T-cell (primary cell): ENCODE data around the gene TCEAL2. TPM values are rescaled to one million over a fixed set of nuclear protein-coding genes. Genes with fewer than 3 reads are reported as not detected.
"Not testable (repeated sequence)": the region's sequence is repeated elsewhere in the genome, so short reads cannot be mapped to it uniquely, and the experiment has no call there.

Experiments used
- ATAC-seq, 4 experiments: fragments of 200-7000 bp in 3 of 4; fragments of 150-1000 bp in 1 of 4; cut with Tn5 transposase; replicated peaks in 1 of 4; 1 replicate in 3 of 4; 2 replicates in 1 of 4; pipeline ENCODE4 v1.10.0; 2021; ENCODE audit warnings: moderate library complexity in 3 of 4, mild to moderate bottlenecking in 2 of 4, moderate number of reproducible peaks in 1 of 4
- CTCF ChIA-PET, 2 donors: fragments of 300-600 bp; sonication (Branson Sonifier 250); formaldehyde crosslinking; loops; one replicate each; lab custom pipeline; 2022; ENCODE audit warnings: antibody characterized with exemption in 2 of 2; lab: Charles Lee
- POLR2A ChIA-PET, 2 donors: fragments of 300-600 bp; sonication (Branson Sonifier 250); formaldehyde crosslinking; loops; one replicate each; lab custom pipeline; 2022; ENCODE audit warnings: antibody characterized with exemption in 2 of 2; lab: Charles Lee
- DNase-seq, 35 experiments: peaks; one replicate each; pipeline versions ENCODE4 v3.0.0 to v3.0.0-alpha.2; 2013 to 2023
- H3K27ac ChIP-seq: one replicate; pipeline ENCODE4 v1.5.1; 2013; ENCODE audit warnings: low read length
- H3K27me3 ChIP-seq, 2 experiments: replicated peaks in 1 of 2; 1 replicate in 1 of 2; 2 replicates in 1 of 2; pipeline versions ENCODE4 v1.6.1 to v1.7.0; 2013; ENCODE audit warnings: low read length in 1 of 2, mixed read lengths in 1 of 2; ENCODE audit not compliant: control insufficient read depth in 2 of 2, insufficient read depth in 2 of 2; ENCODE audit errors: extremely low read depth in 1 of 2
- H3K36me3 ChIP-seq, 2 donors: 1 replicate in 1 of 2; 2 replicates in 1 of 2; pipeline versions ENCODE4 v1.6.1 to v1.7.0; 2013; ENCODE audit warnings: low read length in 1 of 2; ENCODE audit not compliant: control insufficient read depth in 2 of 2, insufficient read depth in 1 of 2; ENCODE audit errors: extremely low read depth in 1 of 2
- H3K4me1 ChIP-seq, 2 experiments: 1 replicate in 1 of 2; 2 replicates in 1 of 2; pipeline versions ENCODE4 v1.6.1 to v1.7.0; 2013; ENCODE audit warnings: low read length in 2 of 2, mixed read lengths in 1 of 2; ENCODE audit not compliant: insufficient read depth in 2 of 2, control insufficient read depth in 1 of 2; ENCODE audit errors: extremely low read depth in 1 of 2
- H3K4me3 ChIP-seq, 2 donors: 1 replicate in 1 of 2; 2 replicates in 1 of 2; pipeline versions ENCODE4 v1.5.1 to v1.7.0; 2013; ENCODE audit warnings: mild to moderate bottlenecking in 2 of 2, low read length in 1 of 2, moderate library complexity in 1 of 2; ENCODE audit not compliant: control insufficient read depth in 1 of 2; ENCODE audit errors: extremely low read depth in 1 of 2
- H3K9me3 ChIP-seq: 2 replicates; pipeline ENCODE4 v1.7.0; 2013
- H3K27ac Mint-ChIP-seq, 2 donors: one replicate each; pipeline ENCODE4 v1.8.0; 2020 to 2021; ENCODE audit warnings: mild to moderate bottlenecking in 2 of 2, mixed read lengths in 2 of 2
- H3K27me3 Mint-ChIP-seq, 2 donors: one replicate each; pipeline ENCODE4 v1.8.0; 2021 to 2022; ENCODE audit warnings: mixed read lengths in 2 of 2
- H3K36me3 Mint-ChIP-seq: one replicate; pipeline ENCODE4 v1.8.0; 2021; ENCODE audit warnings: mixed read lengths
- H3K4me1 Mint-ChIP-seq, 3 donors: one replicate each; pipeline ENCODE4 v1.8.0; 2020 to 2022; ENCODE audit warnings: mixed read lengths in 3 of 3, mild to moderate bottlenecking in 1 of 3
- H3K4me3 Mint-ChIP-seq, 3 donors: one replicate each; pipeline ENCODE4 v1.8.0; 2020 to 2022; ENCODE audit warnings: mild to moderate bottlenecking in 3 of 3, mixed read lengths in 3 of 3, moderate library complexity in 3 of 3
- H3K9me3 Mint-ChIP-seq, 3 donors: one replicate each; pipeline ENCODE4 v1.8.0; 2020 to 2022; ENCODE audit warnings: mixed read lengths in 3 of 3
- WGBS: methylation state at CpG from one replicate; pipeline ENCODE4 v1.1.5; 2013; ENCODE audit warnings: missing lambda C conversion rate; ENCODE audit not compliant: insufficient coverage; 5-methylcytosine and 5-hydroxymethylcytosine counted together
- total RNA-seq, 35 experiments: library from RNA in 6 of 35; stranded (reverse) in 6 of 35; fragments of 120-200 nt in 1 of 35; gene quantifications; one replicate each; pipeline versions ENCODE4 v1.2.1 to v1.2.4 and lab custom pipeline; 2013 to 2026

The TCEAL2 gene
- total RNA-seq, 5 donors from 2014 or later (not counting 1 experiment from before 2014, with no cell fraction given) = 0.22 to 3.0 (median 0.67) TPM

GRCh38 chrX:102126080-102126818 lies 770 bp downstream of the TCEAL2 start:
- H3K4me1 ChIP-seq, CTCF ChIA-PET, H3K9me3 ChIP-seq, H3K4me3 ChIP-seq, H3K9me3 Mint-ChIP-seq, H3K36me3 Mint-ChIP-seq, H3K36me3 ChIP-seq, DNase-seq, POLR2A ChIA-PET, H3K27ac ChIP-seq, H3K27ac Mint-ChIP-seq: not testable (repeated sequence)
- 23% methylated on average over 12 of the region's 21 CpGs for WGBS
- peaks cover 33 to 42% of the 10 kb centered on the region in 2 donors for H3K27me3 Mint-ChIP-seq
- H3K27me3 ChIP-seq = peaks cover 6 to 12% of the 10 kb centered on the region in 2 experiments
- peaks cover 7 to 13% (median 8%) of the 10 kb centered on the region in 3 donors for H3K4me1 Mint-ChIP-seq
- peak overlapping the region; percentile 28 to 47 (median 42) for H3K4me3 Mint-ChIP-seq
- ATAC-seq = peak in 1 of 4 experiments; percentile 19

GRCh38 chrX:102126863-102127262 lies 1.4 kb downstream of the TCEAL2 start:
- H3K36me3 Mint-ChIP-seq = no peaks in the 10 kb centered on the region
- no peak overlapping the region for H3K27ac Mint-ChIP-seq
- POLR2A ChIA-PET = no interaction called here
- no peaks in the 10 kb centered on the region for H3K4me1 ChIP-seq
- H3K9me3 Mint-ChIP-seq = no peaks in the 10 kb centered on the region
- ATAC-seq = no peak
- peaks cover 6 to 12% of the 10 kb centered on the region in 2 experiments for H3K27me3 ChIP-seq
- H3K36me3 ChIP-seq = no peaks in the 10 kb centered on the region
- no peak overlapping the region for H3K4me3 ChIP-seq
- CTCF ChIA-PET = no interaction called here
- peaks cover 33 to 46% of the 10 kb centered on the region in 2 donors for H3K27me3 Mint-ChIP-seq
- H3K9me3 ChIP-seq = no peaks in the 10 kb centered on the region
- H3K4me3 Mint-ChIP-seq = no peak overlapping the region
- H3K4me1 Mint-ChIP-seq = peaks cover 7 to 13% (median 8%) of the 10 kb centered on the region in 3 donors
- WGBS = 41% methylated on average over 3 of the region's 8 CpGs
- DNase-seq = no peak
- no peak overlapping the region for H3K27ac ChIP-seq

- peak in 1 of 35 experiments; percentile 22 for DNase-seq
- H3K27me3 Mint-ChIP-seq = peaks cover 27 to 49% of the 10 kb centered on the region in 2 donors
- no CpG with 5 or more reads among the region's 1 CpG for WGBS
These were observed 4.0 kb downstream of the TCEAL2 start for GRCh38 chrX:102129473-102129872.

GRCh38 chrX:102138064-102138463 lies 12.6 kb downstream of the TCEAL2 start:
- no peak overlapping the region for H3K4me3 ChIP-seq
- no peaks in the 10 kb centered on the region for H3K4me1 ChIP-seq
- no peaks in the 10 kb centered on the region for H3K9me3 ChIP-seq
- no peak for DNase-seq
- Mint-ChIP-seq H3K27me3 (peaks cover 21 to 34% of the 10 kb centered on the region in 2 donors), H3K9me3 (no peaks in the 10 kb centered on the region), H3K36me3 (no peaks in the 10 kb centered on the region), H3K27ac (no peak overlapping the region), H3K4me3 (no peak overlapping the region), H3K4me1 (peaks cover 0 to 3% (median 0%) of the 10 kb centered on the region in 3 donors)
- POLR2A ChIA-PET = no interaction called here
- H3K27ac ChIP-seq = no peak overlapping the region
- CTCF ChIA-PET = no interaction called here
- no peaks in the 10 kb centered on the region for H3K36me3 ChIP-seq
- peaks cover 0 to 9% of the 10 kb centered on the region in 2 experiments for H3K27me3 ChIP-seq
- no peak for ATAC-seq
- no CpG with 5 or more reads among the region's 4 CpGs for WGBS

More at GRCh38 chrX:102129473-102129872, 4.0 kb downstream of the TCEAL2 start:
- ATAC-seq = no peak
- H3K27ac Mint-ChIP-seq = no peak overlapping the region
- no peak overlapping the region for H3K4me3 ChIP-seq
- H3K27me3 ChIP-seq = peaks cover 4 to 12% of the 10 kb centered on the region in 2 experiments
- H3K27ac ChIP-seq = no peak overlapping the region
- H3K4me1 Mint-ChIP-seq = peaks cover 7 to 12% (median 7%) of the 10 kb centered on the region in 3 donors
- H3K9me3 ChIP-seq = no peaks in the 10 kb centered on the region
- POLR2A ChIA-PET = no interaction called here
- no peaks in the 10 kb centered on the region for H3K9me3 Mint-ChIP-seq
- CTCF ChIA-PET = interaction anchor here in 1 of 2 donors (0.7 to 1.5 kb wide), 2 partner anchors 26 to 771 kb away, joined by 3 to 4 read pairs; partner anchors contain the start of gene BEX5
- no peaks in the 10 kb centered on the region for H3K36me3 Mint-ChIP-seq
- no peak overlapping the region for H3K4me3 Mint-ChIP-seq
- H3K4me1 ChIP-seq = no peaks in the 10 kb centered on the region
- H3K36me3 ChIP-seq = no peaks in the 10 kb centered on the region

GRCh38 chrX:102140876-102141275 lies 15.4 kb downstream of the TCEAL2 start:
- H3K9me3 ChIP-seq, H3K27ac Mint-ChIP-seq, DNase-seq, ATAC-seq, CTCF ChIA-PET, H3K36me3 Mint-ChIP-seq, H3K4me3 ChIP-seq, H3K4me1 Mint-ChIP-seq, H3K36me3 ChIP-seq, H3K4me3 Mint-ChIP-seq, H3K27ac ChIP-seq, POLR2A ChIA-PET, H3K4me1 ChIP-seq, H3K9me3 Mint-ChIP-seq: not testable (repeated sequence)
- peaks cover 0 to 12% of the 10 kb centered on the region in 2 experiments for H3K27me3 ChIP-seq
- 90% methylated on average over 4 of the region's 16 CpGs for WGBS
- H3K27me3 Mint-ChIP-seq = peaks cover 31 to 41% of the 10 kb centered on the region in 2 donors

GRCh38 chrX:102141631-102142030 lies 16.2 kb downstream of the TCEAL2 start:
- H3K4me1 Mint-ChIP-seq, POLR2A ChIA-PET, H3K36me3 Mint-ChIP-seq, H3K36me3 ChIP-seq, H3K9me3 Mint-ChIP-seq, ATAC-seq, H3K9me3 ChIP-seq, CTCF ChIA-PET, H3K27ac ChIP-seq, H3K4me1 ChIP-seq, H3K27ac Mint-ChIP-seq, DNase-seq, H3K4me3 ChIP-seq, H3K4me3 Mint-ChIP-seq: not testable (repeated sequence)
- H3K27me3 Mint-ChIP-seq = peaks cover 26 to 39% of the 10 kb centered on the region in 2 donors
- 22% methylated on average over 4 of the region's 19 CpGs for WGBS
- H3K27me3 ChIP-seq = peaks cover 0 to 12% of the 10 kb centered on the region in 2 experiments
